A549 (cell line): ENCODE data around the gene PLGRKT.

Experiments
- BHLHE40 ChIP-seq: IDR thresholded peaks from 2 replicates; pipeline ENCODE4 v1.6.1; 2012; ENCODE audit warnings: low read depth, low read length, inconsistent platforms
- CBX8 ChIP-seq: fragments of 200-600 bp; sonication (generic); IDR thresholded peaks from 2 replicates; pipeline ENCODE4 v1.6.1; 2016
- EHMT2 ChIP-seq: fragments of 200-600 bp; sonication (generic); IDR thresholded peaks from 2 replicates; pipeline ENCODE4 v1.6.1; 2016; ENCODE audit warnings: antibody characterized with exemption, low read depth, mild to moderate bottlenecking, moderate library complexity
- EP300 ChIP-seq, 2 experiments: fragments of >200 bp; sonication (Bioruptor Twin); formaldehyde crosslinking; IDR thresholded peaks; 2 replicates in 1 of 2; 3 replicates in 1 of 2; pipeline ENCODE4 v1.6.1; 2016 to 2017
- HOXB13 ChIP-seq: fragments of 250-450 bp; sonication (Bioruptor Pico); IDR thresholded peaks from 2 replicates; pipeline ENCODE4 v1.5.0; 2020; ENCODE audit warnings: low read depth, mild to moderate bottlenecking, moderate library complexity
- POLR2A ChIP-seq: IDR thresholded peaks from 2 replicates; pipeline ENCODE4 v1.6.1; 2012; ENCODE audit warnings: mild to moderate bottlenecking, low read length
- POLR2AphosphoS2 ChIP-seq: conservative IDR thresholded peaks from 2 replicates; pipeline ENCODE4 v1.6.1; 2012; ENCODE audit warnings: low read length, improper control_type of control experiment, inconsistent platforms
- RAD21 ChIP-seq, 2 experiments: fragments of >200 bp in 1 of 2; sonication (Bioruptor Twin) in 1 of 2; formaldehyde crosslinking in 1 of 2; IDR thresholded peaks in 1 of 2; conservative IDR thresholded peaks in 1 of 2; 2 replicates in 1 of 2; 3 replicates in 1 of 2; pipeline ENCODE4 v1.6.1; 2012 to 2018; ENCODE audit warnings: inconsistent platforms in 1 of 2
- RCOR1 ChIP-seq: fragments of 150-350 bp; IDR thresholded peaks from 2 replicates; pipeline ENCODE4 v1.6.1; 2014; ENCODE audit warnings: antibody characterized with exemption, low read length, low read depth
- TF ChIP-seq, protein P1 (sequence below): fragments of >200 bp; sonication (Bioruptor Twin); formaldehyde crosslinking; IDR thresholded peaks from 3 replicates; pipeline ENCODE4 v1.5.1; 2016
- TF ChIP-seq, protein P2 (sequence below): fragments of 450-650 bp; IDR thresholded peaks from 2 replicates; pipeline ENCODE4 v1.6.1; 2014; ENCODE audit warnings: antibody characterized with exemption

DNA sequence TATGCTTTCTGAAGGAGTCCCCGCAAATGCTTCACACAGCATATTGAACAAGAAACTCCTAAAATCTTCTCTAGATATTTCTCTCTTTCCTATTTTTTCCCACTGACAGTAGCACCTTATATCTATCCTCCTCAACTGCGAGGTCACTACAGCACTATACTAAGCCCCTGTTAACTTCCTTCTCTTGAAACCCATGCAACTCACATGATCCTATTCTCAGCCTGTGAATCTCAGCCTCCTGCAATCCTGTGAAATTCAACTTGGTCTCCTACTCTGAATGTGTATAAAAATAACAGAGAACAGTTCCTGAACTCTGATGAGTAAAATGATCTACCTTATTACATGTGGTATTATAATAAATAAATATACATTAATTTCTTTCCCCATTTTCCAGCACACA lies 6.1 kb upstream of the PLGRKT start:
- TF ChIP-seq BHLHE40 (no peak), POLR2AphosphoS2 (no peak), EP300 (IDR thresholded peaks at IDR 0.05) (no peak), EHMT2 (no peak), POLR2A (no peak), HOXB13 (CRISPR knock-in tag) (no peak), RAD21 (conservative IDR thresholded peaks at IDR 0.05 in 1 of 2, IDR thresholded peaks at IDR 0.05 in 1 of 2) (no peak), CBX8 (no peak), RCOR1 (no peak)
- TF ChIP-seq, protein P1, sequence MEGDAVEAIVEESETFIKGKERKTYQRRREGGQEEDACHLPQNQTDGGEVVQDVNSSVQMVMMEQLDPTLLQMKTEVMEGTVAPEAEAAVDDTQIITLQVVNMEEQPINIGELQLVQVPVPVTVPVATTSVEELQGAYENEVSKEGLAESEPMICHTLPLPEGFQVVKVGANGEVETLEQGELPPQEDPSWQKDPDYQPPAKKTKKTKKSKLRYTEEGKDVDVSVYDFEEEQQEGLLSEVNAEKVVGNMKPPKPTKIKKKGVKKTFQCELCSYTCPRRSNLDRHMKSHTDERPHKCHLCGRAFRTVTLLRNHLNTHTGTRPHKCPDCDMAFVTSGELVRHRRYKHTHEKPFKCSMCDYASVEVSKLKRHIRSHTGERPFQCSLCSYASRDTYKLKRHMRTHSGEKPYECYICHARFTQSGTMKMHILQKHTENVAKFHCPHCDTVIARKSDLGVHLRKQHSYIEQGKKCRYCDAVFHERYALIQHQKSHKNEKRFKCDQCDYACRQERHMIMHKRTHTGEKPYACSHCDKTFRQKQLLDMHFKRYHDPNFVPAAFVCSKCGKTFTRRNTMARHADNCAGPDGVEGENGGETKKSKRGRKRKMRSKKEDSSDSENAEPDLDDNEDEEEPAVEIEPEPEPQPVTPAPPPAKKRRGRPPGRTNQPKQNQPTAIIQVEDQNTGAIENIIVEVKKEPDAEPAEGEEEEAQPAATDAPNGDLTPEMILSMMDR = no peak
- TF ChIP-seq, protein P2, sequence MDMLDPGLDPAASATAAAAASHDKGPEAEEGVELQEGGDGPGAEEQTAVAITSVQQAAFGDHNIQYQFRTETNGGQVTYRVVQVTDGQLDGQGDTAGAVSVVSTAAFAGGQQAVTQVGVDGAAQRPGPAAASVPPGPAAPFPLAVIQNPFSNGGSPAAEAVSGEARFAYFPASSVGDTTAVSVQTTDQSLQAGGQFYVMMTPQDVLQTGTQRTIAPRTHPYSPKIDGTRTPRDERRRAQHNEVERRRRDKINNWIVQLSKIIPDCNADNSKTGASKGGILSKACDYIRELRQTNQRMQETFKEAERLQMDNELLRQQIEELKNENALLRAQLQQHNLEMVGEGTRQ = no peak
